MM.1S (cell line): ENCODE measurements around the gene LHFPL2.

Experiments
- DNase-seq: peaks from one replicate; pipeline ENCODE4 v3.0.0-alpha.2; 2015
- H2AFZ ChIP-seq: fragments of 300-600 bp; sonication (generic); 2 replicates; pipeline ENCODE4 v1.6.0; 2016; ENCODE audit warnings: antibody characterized with exemption, low read length
- H3F3A ChIP-seq: fragments of 300-600 bp; sonication (generic); 2 replicates; pipeline ENCODE4 v1.6.1; 2016; ENCODE audit warnings: mild to moderate bottlenecking, antibody characterized with exemption, low read length, moderate library complexity, mixed read lengths; ENCODE audit not compliant: insufficient read depth
- H3K27ac ChIP-seq: fragments of 300-600 bp; sonication (generic); 2 replicates; pipeline ENCODE4 v1.5.1; 2016; ENCODE audit warnings: mild to moderate bottlenecking, low read length
- H3K27me3 ChIP-seq: fragments of 300-600 bp; sonication (generic); replicated peaks from 2 replicates; pipeline ENCODE4 v1.6.0; 2016; ENCODE audit warnings: low read length; ENCODE audit not compliant: insufficient read depth
- H3K36me3 ChIP-seq: fragments of 300-600 bp; sonication (generic); replicated peaks from 2 replicates; pipeline ENCODE4 v1.6.1; 2016; ENCODE audit warnings: mild to moderate bottlenecking, low read length, mixed read lengths; ENCODE audit not compliant: insufficient read depth
- H3K4me1 ChIP-seq: fragments of 300-600 bp; sonication (generic); 2 replicates; pipeline ENCODE4 v1.6.1; 2016; ENCODE audit warnings: low read length, mixed read lengths
- H3K4me2 ChIP-seq: fragments of 300-600 bp; sonication (generic); 2 replicates; pipeline ENCODE4 v1.6.0; 2016; ENCODE audit warnings: low read depth, low read length
- H3K4me3 ChIP-seq: fragments of 300-600 bp; sonication (generic); 2 replicates; pipeline ENCODE4 v1.5.1; 2016; ENCODE audit warnings: low read length, mixed read lengths
- H3K79me2 ChIP-seq: fragments of 300-600 bp; sonication (generic); 2 replicates; pipeline ENCODE4 v1.6.1; 2016; ENCODE audit warnings: mixed run types, low read length, mixed read lengths
- H3K9ac ChIP-seq: fragments of 300-600 bp; sonication (generic); 2 replicates; pipeline ENCODE4 v1.6.1; 2016; ENCODE audit warnings: low read length, mixed read lengths
- H3K9me2 ChIP-seq: fragments of 300-600 bp; sonication (generic); replicated peaks from 2 replicates; pipeline ENCODE4 v1.6.1; 2016; ENCODE audit warnings: mild to moderate bottlenecking, low read length, mixed read lengths; ENCODE audit not compliant: insufficient read depth
- H3K9me3 ChIP-seq: fragments of 300-600 bp; sonication (generic); replicated peaks from 2 replicates; pipeline ENCODE4 v1.6.1; 2016; ENCODE audit warnings: mild to moderate bottlenecking, low read length, mixed read lengths; ENCODE audit not compliant: insufficient read depth
- H4K20me1 ChIP-seq: fragments of 300-600 bp; sonication (generic); 2 replicates; pipeline ENCODE4 v1.6.1; 2016; ENCODE audit warnings: mild to moderate bottlenecking, low read length, moderate library complexity, mixed read lengths; ENCODE audit not compliant: insufficient read depth
- EZH2 ChIP-seq: fragments of 300-600 bp; sonication (generic); optimal IDR thresholded peaks from 2 replicates; pipeline ENCODE3; 2017; ENCODE audit warnings: low read depth, mild to moderate bottlenecking, antibody characterized with exemption, low read length, mixed read lengths
- EZH2phosphoT487 ChIP-seq: fragments of 300-600 bp; sonication (generic); IDR thresholded peaks from 2 replicates; pipeline ENCODE4 v1.6.1; 2018; ENCODE audit warnings: antibody characterized with exemption, low read length
- TF ChIP-seq, protein P1 (sequence below): fragments of 300-600 bp; sonication (generic); IDR thresholded peaks from 2 replicates; pipeline ENCODE4 v1.5.1; 2016; ENCODE audit warnings: antibody characterized with exemption, low read length, mixed read lengths

Gene LHFPL2

DNA sequence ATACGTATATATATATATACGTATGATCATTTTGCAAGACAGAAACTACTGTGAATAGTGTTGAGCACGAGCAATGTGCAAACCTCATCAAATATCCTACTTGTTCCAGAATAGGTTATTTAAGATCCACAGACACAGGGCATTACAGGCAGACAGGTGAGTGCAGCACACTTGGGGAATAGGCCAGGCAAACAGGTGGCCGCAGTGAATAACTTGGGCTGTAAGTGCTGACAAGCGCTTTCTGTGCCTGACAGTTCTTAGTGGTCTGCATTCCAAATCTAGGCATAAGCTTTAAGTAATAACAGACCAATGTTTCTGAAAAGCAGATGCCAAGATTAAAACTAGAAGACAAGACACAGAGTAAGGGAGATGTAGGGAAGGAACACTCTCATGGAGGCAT, 77.9 kb downstream of the LHFPL2 start:
- no peaks in the 10 kb centered on the region for H3K9me3 ChIP-seq
- H3K9ac ChIP-seq: no peak overlapping the region
- H3K27me3 ChIP-seq: no peaks in the 10 kb centered on the region
- H3K4me1 ChIP-seq: peaks cover 30% of the 10 kb centered on the region
- no peak overlapping the region for H2AFZ ChIP-seq
- no peaks in the 10 kb centered on the region for H3K79me2 ChIP-seq
- no peak for DNase-seq
- no peaks in the 10 kb centered on the region for H4K20me1 ChIP-seq
- no peak overlapping the region for H3K4me3 ChIP-seq
- no peak overlapping the region for H3K4me2 ChIP-seq
- TF ChIP-seq EZH2phosphoT487: no peak
- TF ChIP-seq, protein P1, sequence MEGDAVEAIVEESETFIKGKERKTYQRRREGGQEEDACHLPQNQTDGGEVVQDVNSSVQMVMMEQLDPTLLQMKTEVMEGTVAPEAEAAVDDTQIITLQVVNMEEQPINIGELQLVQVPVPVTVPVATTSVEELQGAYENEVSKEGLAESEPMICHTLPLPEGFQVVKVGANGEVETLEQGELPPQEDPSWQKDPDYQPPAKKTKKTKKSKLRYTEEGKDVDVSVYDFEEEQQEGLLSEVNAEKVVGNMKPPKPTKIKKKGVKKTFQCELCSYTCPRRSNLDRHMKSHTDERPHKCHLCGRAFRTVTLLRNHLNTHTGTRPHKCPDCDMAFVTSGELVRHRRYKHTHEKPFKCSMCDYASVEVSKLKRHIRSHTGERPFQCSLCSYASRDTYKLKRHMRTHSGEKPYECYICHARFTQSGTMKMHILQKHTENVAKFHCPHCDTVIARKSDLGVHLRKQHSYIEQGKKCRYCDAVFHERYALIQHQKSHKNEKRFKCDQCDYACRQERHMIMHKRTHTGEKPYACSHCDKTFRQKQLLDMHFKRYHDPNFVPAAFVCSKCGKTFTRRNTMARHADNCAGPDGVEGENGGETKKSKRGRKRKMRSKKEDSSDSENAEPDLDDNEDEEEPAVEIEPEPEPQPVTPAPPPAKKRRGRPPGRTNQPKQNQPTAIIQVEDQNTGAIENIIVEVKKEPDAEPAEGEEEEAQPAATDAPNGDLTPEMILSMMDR: no peak
- TF ChIP-seq EZH2: no peak
- H3K36me3 ChIP-seq: no peaks in the 10 kb centered on the region
- no peak overlapping the region for H3K27ac ChIP-seq
- H3F3A ChIP-seq: peaks cover 11% of the 10 kb centered on the region
- no peaks in the 10 kb centered on the region for H3K9me2 ChIP-seq

DNA sequence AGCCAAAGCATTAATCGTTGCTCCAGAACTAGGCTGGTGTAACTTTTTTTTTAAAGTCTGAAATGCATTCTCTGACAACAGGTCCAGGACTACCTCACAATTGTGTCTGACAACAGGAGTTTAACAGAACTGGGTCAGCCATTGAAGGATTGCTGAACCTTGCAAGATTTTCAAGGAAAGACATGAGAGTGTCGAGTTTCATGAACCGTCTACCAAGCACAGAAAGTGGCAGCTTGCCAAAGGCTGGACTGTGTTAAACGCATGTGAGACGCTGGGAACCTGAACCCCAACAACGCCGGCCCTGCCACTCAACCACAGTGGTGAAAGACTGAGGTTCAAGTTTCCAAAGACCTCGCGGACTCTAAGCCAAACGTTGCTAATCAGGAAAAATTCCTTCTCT, 79.1 kb downstream of the LHFPL2 start:
- TF ChIP-seq EZH2phosphoT487: no peak
- no peak for TF ChIP-seq EZH2
- TF ChIP-seq, protein P1: no peak
- peaks cover 26% of the 10 kb centered on the region for H3K4me1 ChIP-seq

DNA sequence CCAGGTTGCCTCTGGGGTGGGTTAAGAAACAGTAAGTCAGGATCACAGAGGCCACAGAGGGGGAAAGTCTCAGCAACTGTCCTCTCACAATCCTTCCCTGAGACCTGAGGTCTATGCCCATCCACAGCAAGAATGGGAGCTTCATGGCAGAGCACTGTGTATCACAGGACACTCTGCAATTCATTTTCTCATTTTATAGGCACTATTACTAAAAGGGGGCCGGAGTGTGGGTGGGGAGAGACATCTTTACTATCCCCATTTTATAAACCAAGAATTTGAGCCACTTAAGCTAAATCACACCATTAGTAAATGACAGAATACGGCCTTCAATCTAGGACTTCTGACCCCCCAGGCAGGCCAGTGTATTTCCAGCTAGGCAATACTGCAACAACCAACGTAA, 79.9 kb downstream of the LHFPL2 start:
- no peaks in the 10 kb centered on the region for H3K36me3 ChIP-seq
- no peaks in the 10 kb centered on the region for H3F3A ChIP-seq
- no peak overlapping the region for H3K9ac ChIP-seq
- H2AFZ ChIP-seq: no peak overlapping the region
- H4K20me1 ChIP-seq: no peaks in the 10 kb centered on the region
- no peaks in the 10 kb centered on the region for H3K27me3 ChIP-seq
- no peaks in the 10 kb centered on the region for H3K79me2 ChIP-seq
- H3K27ac ChIP-seq: no peak overlapping the region
- TF ChIP-seq, protein P1: no peak
- no peak for TF ChIP-seq EZH2
- TF ChIP-seq EZH2phosphoT487: no peak
- H3K4me3 ChIP-seq: no peak overlapping the region
- peaks cover 18% of the 10 kb centered on the region for H3K4me1 ChIP-seq
- no peak for DNase-seq
- no peaks in the 10 kb centered on the region for H3K9me2 ChIP-seq
- no peak overlapping the region for H3K4me2 ChIP-seq
- no peaks in the 10 kb centered on the region for H3K9me3 ChIP-seq

More for the DNA sequence above, 79.1 kb downstream of the LHFPL2 start:
- Histone ChIP-seq H3K36me3 (no peaks in the 10 kb centered on the region), H3F3A (peaks cover 6% of the 10 kb centered on the region), H3K9ac (no peak overlapping the region), H2AFZ (no peak overlapping the region), H3K4me3 (no peak overlapping the region), H3K4me2 (no peak overlapping the region), H3K27ac (no peak overlapping the region), H4K20me1 (no peaks in the 10 kb centered on the region), H3K9me3 (no peaks in the 10 kb centered on the region), H3K9me2 (no peaks in the 10 kb centered on the region), H3K79me2 (no peaks in the 10 kb centered on the region), H3K27me3 (no peaks in the 10 kb centered on the region)
- DNase-seq: no peak
